Skeletal muscle cell (primary cell): Measurements from ENCODE around the gene FLRT2.

ENCODE experiments used
- DNase-seq: peaks from one replicate; pipeline ENCODE4 v3.0.0-alpha.2; 2010; ENCODE audit warnings: low read depth
- H3K4me3 ChIP-seq: 2 replicates; pipeline ENCODE4 v1.5.1; 2011; ENCODE audit warnings: low read depth, mild to moderate bottlenecking, control low read depth, low read length, moderate library complexity

The FLRT2 gene

GRCh38 chr14:85528897-85529631, 880 bp upstream of the FLRT2 start:
- H3K4me3 ChIP-seq: peak overlapping the region; percentile 89
- DNase-seq: no peak

- H3K4me3 ChIP-seq: peak overlapping the region; percentile 89
These were observed 682 bp downstream of the FLRT2 start for GRCh38 chr14:85530626-85531025.

GRCh38 chr14:85531141-85531586, 1.2 kb downstream of the FLRT2 start:
- peak overlapping the region; percentile 89 for H3K4me3 ChIP-seq
- DNase-seq: peak; percentile 51

More at GRCh38 chr14:85530626-85531025, 682 bp downstream of the FLRT2 start:
- DNase-seq: no peak

- DNase-seq: peak; percentile 67
- peak overlapping the region; percentile 89 for H3K4me3 ChIP-seq
These were observed 1.8 kb downstream of the FLRT2 start for GRCh38 chr14:85531587-85532373.

- DNase-seq: no peak
- H3K4me3 ChIP-seq: peak overlapping the region; percentile 89
These were observed 2.6 kb downstream of the FLRT2 start for GRCh38 chr14:85532374-85533022.

GRCh38 chr14:85533023-85533860, 3.3 kb downstream of the FLRT2 start:
- peak; percentile 65 for DNase-seq
- peak overlapping the region; percentile 89 for H3K4me3 ChIP-seq

GRCh38 chr14:85533861-85534291, 3.9 kb downstream of the FLRT2 start:
- DNase-seq: no peak
- peak overlapping the region; percentile 89 for H3K4me3 ChIP-seq

GRCh38 chr14:85534458-85535293, 4.7 kb downstream of the FLRT2 start:
- peak overlapping the region; percentile 89 for H3K4me3 ChIP-seq
- DNase-seq: no peak

GRCh38 chr14:85535321-85535720, 5.4 kb downstream of the FLRT2 start:
- peak overlapping the region; percentile 89 for H3K4me3 ChIP-seq
- DNase-seq: no peak

- no peak for DNase-seq
- H3K4me3 ChIP-seq: peak overlapping the region; percentile 32
These were observed 6.3 kb downstream of the FLRT2 start for GRCh38 chr14:85535991-85536832.

GRCh38 chr14:85536833-85537190, 6.9 kb downstream of the FLRT2 start:
- DNase-seq: no peak
- H3K4me3 ChIP-seq: no peak overlapping the region

- no peak overlapping the region for H3K4me3 ChIP-seq
- no peak for DNase-seq
These were observed 7.6 kb downstream of the FLRT2 start for GRCh38 chr14:85537526-85537925.

GRCh38 chr14:85538636-85539035, 8.7 kb downstream of the FLRT2 start:
- H3K4me3 ChIP-seq: no peak overlapping the region
- DNase-seq: no peak

- no peak for DNase-seq
- no peak overlapping the region for H3K4me3 ChIP-seq
These were observed 9.6 kb downstream of the FLRT2 start for GRCh38 chr14:85539510-85539909.

- DNase-seq: no peak
These were observed 12.7 kb downstream of the FLRT2 start for GRCh38 chr14:85542623-85543022.

GRCh38 chr14:85545738-85546137, 15.8 kb downstream of the FLRT2 start:
- H3K4me3 ChIP-seq: no peak overlapping the region
- no peak for DNase-seq

More at GRCh38 chr14:85542623-85543022, 12.7 kb downstream of the FLRT2 start:
- H3K4me3 ChIP-seq: no peak overlapping the region

- no peak overlapping the region for H3K4me3 ChIP-seq
- DNase-seq: no peak
These were observed 16.4 kb downstream of the FLRT2 start for GRCh38 chr14:85546390-85546789.

GRCh38 chr14:85549697-85550096, 19.8 kb downstream of the FLRT2 start:
- no peak for DNase-seq
- no peak overlapping the region for H3K4me3 ChIP-seq
